ENCODE measurements around the gene PTPRE. TPM values are rescaled to one million over a fixed set of nuclear protein-coding genes. Genes with fewer than 3 reads are reported as not detected.

PTPRE gene
- total and polyA plus RNA-seq, 4 donors = 1.5 to 12.5 (median 3.7) TPM

DNA sequence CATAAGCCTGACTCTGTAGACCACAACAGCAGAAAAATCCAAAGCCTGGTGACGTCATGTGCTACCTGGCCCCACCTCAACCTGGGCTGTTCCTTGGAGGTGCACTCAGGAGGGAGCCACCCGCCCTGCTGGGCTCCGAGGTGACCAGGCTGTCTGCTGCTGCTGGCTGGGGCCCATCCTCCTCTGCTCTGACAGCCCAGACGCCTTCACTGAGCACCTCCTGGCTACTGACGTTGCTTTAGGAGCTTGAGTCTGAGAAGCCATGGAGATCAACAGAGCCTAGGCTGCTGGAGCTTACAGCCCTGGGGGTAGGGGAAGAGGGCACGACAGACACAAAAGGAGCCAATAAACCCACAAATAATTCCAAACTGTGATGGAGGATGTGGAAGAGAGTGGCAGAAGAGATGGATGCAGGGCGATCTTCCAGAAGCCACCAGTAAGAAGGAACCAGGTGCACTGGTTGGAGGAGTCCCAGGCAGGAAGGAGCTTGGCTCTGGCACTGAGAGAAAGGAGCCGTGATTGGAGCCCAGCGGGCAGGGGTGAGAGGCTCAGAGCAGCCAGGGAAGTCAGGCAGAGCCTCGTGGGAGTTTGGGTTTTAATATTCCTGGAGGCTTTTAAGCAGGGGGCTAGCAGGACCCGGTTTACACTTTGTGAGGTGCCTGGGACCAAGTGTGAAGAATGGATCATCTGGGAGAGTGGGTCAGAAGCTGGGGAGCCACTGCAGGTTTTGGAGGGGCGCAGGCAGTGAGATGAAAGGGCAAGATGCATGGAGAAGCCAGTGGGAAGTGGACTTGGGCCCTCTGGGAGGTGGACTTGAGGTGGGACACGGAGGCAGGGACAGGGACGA is 1.7 kb upstream of the PTPRE start:
- Histone ChIP-seq H3K27ac (ENCODE audit: low read depth in 1 of 2, low read length in 2 of 2) (no peak overlapping the region), H3K9me3 (ENCODE audit: control insufficient read depth in 4 of 4, low read length in 3 of 4) (no peaks in the 10 kb centered on the region), H3K36me3 (ENCODE audit: control insufficient read depth in 4 of 4, insufficient read depth in 3 of 4, low read depth in 1 of 4, low read length in 3 of 4) (no peaks in the 10 kb centered on the region), H3K4me1 (ENCODE audit: control insufficient read depth in 4 of 4, insufficient read depth in 4 of 4, low read length in 3 of 4) (peaks cover 2 to 18% (median 9%) of the 10 kb centered on the region in 4 donors), H3K4me3 (ENCODE audit: low read depth in 1 of 3, low read length in 3 of 3) (no peak overlapping the region), H3K27me3 (ENCODE audit: control insufficient read depth in 4 of 4, insufficient read depth in 4 of 4, low read length in 3 of 4) (peaks cover 0 to 2% (median 0%) of the 10 kb centered on the region in 4 donors), H3K9ac (ENCODE audit: low read depth in 1 of 2, low read length in 2 of 2) (no peak overlapping the region)
- 87% methylated on average over 14 of the region's 14 CpGs for WGBS
- DNase-seq (ENCODE audit: low spot score) = no peak
- TF ChIP-seq, protein P1, sequence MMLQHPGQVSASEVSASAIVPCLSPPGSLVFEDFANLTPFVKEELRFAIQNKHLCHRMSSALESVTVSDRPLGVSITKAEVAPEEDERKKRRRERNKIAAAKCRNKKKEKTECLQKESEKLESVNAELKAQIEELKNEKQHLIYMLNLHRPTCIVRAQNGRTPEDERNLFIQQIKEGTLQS (IDR thresholded peaks at IDR 0.05) = no peak
- TF ChIP-seq, protein P2, sequence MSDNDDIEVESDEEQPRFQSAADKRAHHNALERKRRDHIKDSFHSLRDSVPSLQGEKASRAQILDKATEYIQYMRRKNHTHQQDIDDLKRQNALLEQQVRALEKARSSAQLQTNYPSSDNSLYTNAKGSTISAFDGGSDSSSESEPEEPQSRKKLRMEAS (IDR thresholded peaks at IDR 0.05) = no peak
- TF ChIP-seq SP1 (IDR thresholded peaks at IDR 0.05) = no peak
- TF ChIP-seq TAF1 (conservative IDR thresholded peaks at IDR 0.05) = no peak
- TF ChIP-seq RAD21 (IDR thresholded peaks at IDR 0.05) = no peak
- TF ChIP-seq FOXA1 (IDR thresholded peaks at IDR 0.05) = no peak
- no peak for TF ChIP-seq RXRA (IDR thresholded peaks at IDR 0.05)
- no peak for TF ChIP-seq HNF4G (IDR thresholded peaks at IDR 0.05)
- TF ChIP-seq HNF4A (conservative IDR thresholded peaks at IDR 0.05) = no peak
- TF ChIP-seq REST (IDR thresholded peaks at IDR 0.05) = no peak
- no peak for TF ChIP-seq JUND (IDR thresholded peaks at IDR 0.05)
- TF ChIP-seq EGR1 (IDR thresholded peaks at IDR 0.05; ENCODE audit: low read depth in 2 of 2) = no peak
- TF ChIP-seq GABPA (IDR thresholded peaks at IDR 0.05 in 1 of 2, conservative IDR thresholded peaks at IDR 0.05 in 1 of 2) = no peak
- TF ChIP-seq FOXA2 (IDR thresholded peaks at IDR 0.05) = no peak
- no peak for TF ChIP-seq CTCF (IDR thresholded peaks at IDR 0.05; ENCODE audit: low read depth, low read length, missing input control)
- TF ChIP-seq YY1 (IDR thresholded peaks at IDR 0.05) = no peak
- no peak for TF ChIP-seq NR2F2 (IDR thresholded peaks at IDR 0.05)
- TF ChIP-seq, protein P3, sequence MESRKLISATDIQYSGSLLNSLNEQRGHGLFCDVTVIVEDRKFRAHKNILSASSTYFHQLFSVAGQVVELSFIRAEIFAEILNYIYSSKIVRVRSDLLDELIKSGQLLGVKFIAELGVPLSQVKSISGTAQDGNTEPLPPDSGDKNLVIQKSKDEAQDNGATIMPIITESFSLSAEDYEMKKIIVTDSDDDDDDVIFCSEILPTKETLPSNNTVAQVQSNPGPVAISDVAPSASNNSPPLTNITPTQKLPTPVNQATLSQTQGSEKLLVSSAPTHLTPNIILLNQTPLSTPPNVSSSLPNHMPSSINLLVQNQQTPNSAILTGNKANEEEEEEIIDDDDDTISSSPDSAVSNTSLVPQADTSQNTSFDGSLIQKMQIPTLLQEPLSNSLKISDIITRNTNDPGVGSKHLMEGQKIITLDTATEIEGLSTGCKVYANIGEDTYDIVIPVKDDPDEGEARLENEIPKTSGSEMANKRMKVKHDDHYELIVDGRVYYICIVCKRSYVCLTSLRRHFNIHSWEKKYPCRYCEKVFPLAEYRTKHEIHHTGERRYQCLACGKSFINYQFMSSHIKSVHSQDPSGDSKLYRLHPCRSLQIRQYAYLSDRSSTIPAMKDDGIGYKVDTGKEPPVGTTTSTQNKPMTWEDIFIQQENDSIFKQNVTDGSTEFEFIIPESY (IDR thresholded peaks at IDR 0.05) = no peak

Measured in liver (tissue), 9 donors.